AG04449 (cell line): ENCODE measurements around the gene MYO18B.

Experiments
- CTCF ChIA-PET: fragments of 350-600 bp; formaldehyde crosslinking; extraction: SDS; loops from one replicate; lab custom pipeline; 2021; ENCODE audit warnings: antibody characterized with exemption; lab: Yijun Ruan, JAX
- POLR2A ChIA-PET: fragments of 400-600, 350-600 bp; formaldehyde crosslinking; extraction: SDS; loops from one replicate; lab custom pipeline; 2020; ENCODE audit warnings: antibody characterized with exemption, inconsistent platforms; lab: Yijun Ruan, JAX
- DNase-seq: peaks from one replicate; pipeline ENCODE4 v3.0.0-alpha.2; 2010; ENCODE audit warnings: low read depth, low spot score
- H3K4me3 ChIP-seq: 2 replicates; pipeline ENCODE4 v1.5.1; 2011; ENCODE audit warnings: low read depth, mild to moderate bottlenecking, control low read depth, low read length
- CTCF ChIP-seq: IDR thresholded peaks from one replicate; pipeline ENCODE4 v1.5.1; 2011; ENCODE audit warnings: mild to moderate bottlenecking, moderate library complexity, low read length, control low read depth, inconsistent platforms; ENCODE audit not compliant: insufficient read depth; ENCODE audit errors: missing control alignments

Gene MYO18B

GRCh38 chr22:25942856-25943411 is 200.9 kb downstream of the MYO18B start:
- ChIA-PET POLR2A (no interaction called here), CTCF (no interaction called here)
- TF ChIP-seq CTCF, result no peak
- no peak overlapping the region for H3K4me3 ChIP-seq
- no peak for DNase-seq

GRCh38 chr22:25950111-25950510 is 208.1 kb downstream of the MYO18B start:
- no peak overlapping the region for H3K4me3 ChIP-seq
- TF ChIP-seq CTCF, result no peak
- no peak for DNase-seq
- CTCF ChIA-PET, result interaction anchor here (0.5 kb wide), 1 partner anchor 60 kb away, joined by 3 read pairs; no protein-coding TSS in a partner anchor
- POLR2A ChIA-PET, result no interaction called here

- TF ChIP-seq CTCF, result no peak
- no peak for DNase-seq
- ChIA-PET CTCF (no interaction called here), POLR2A (no interaction called here)
- no peak overlapping the region for H3K4me3 ChIP-seq
Measured at GRCh38 chr22:25953276-25953675, 211.3 kb downstream of the MYO18B start.

- ChIA-PET CTCF (no interaction called here), POLR2A (no interaction called here)
- H3K4me3 ChIP-seq, result no peak overlapping the region
- no peak for DNase-seq
- TF ChIP-seq CTCF, result no peak
Measured at GRCh38 chr22:25953919-25954318, 211.9 kb downstream of the MYO18B start.

GRCh38 chr22:25955323-25955722 is 213.3 kb downstream of the MYO18B start:
- TF ChIP-seq CTCF, result no peak
- DNase-seq, result no peak
- CTCF ChIA-PET, result no interaction called here
- H3K4me3 ChIP-seq, result no peak overlapping the region
- POLR2A ChIA-PET, result no interaction called here

GRCh38 chr22:25956801-25957200 is 214.8 kb downstream of the MYO18B start:
- ChIA-PET POLR2A (no interaction called here), CTCF (no interaction called here)
- TF ChIP-seq CTCF, result no peak
- DNase-seq, result no peak
- H3K4me3 ChIP-seq, result no peak overlapping the region
